NCI-H1694 (cell line): ENCODE measurements around the gene SH2D6.
"Not testable (repeated sequence)": the region's sequence is repeated elsewhere in the genome, so short reads cannot be mapped to it uniquely, and the experiment has no call there.

ENCODE experiments used
- DNase-seq: peaks from one replicate; lab custom pipeline; 2025; lab: John Stamatoyannopoulos, UW

The SH2D6 gene

GRCh38 chr2:85422072-85422457, 3.6 kb downstream of the SH2D6 start:
- DNase-seq: no peak

GRCh38 chr2:85423525-85423924, 5.0 kb downstream of the SH2D6 start:
- DNase-seq: peak; percentile 89

- no peak for DNase-seq
Measured at GRCh38 chr2:85425588-85425987, 7.1 kb downstream of the SH2D6 start.

DNA sequence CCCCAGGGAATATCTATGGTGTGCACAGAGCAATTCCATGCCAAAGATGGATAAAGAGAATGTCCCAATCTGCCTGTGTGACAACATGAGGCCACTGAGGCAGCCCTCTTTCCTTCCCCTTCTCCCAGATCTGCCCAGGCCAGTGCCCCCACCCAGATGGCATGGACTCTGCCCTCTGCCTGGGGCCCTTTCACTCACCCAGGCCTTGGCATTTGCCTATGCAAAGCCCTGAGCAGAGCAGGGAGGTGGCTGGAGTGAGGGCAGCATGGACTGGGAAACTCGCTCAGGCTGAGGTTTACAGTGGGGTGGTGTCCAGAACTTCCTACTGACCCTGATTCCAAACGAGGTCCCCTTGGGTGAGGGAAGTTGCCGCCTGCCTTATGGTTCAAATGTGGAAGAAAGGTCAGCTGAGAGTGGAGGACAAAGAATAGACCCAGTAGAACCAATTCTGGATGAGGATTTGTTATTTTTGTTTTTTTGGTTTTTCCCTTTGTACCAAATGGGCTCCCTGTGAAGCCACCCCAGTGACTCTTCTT, 8.9 kb downstream of the SH2D6 start:
- no peak for DNase-seq

DNA sequence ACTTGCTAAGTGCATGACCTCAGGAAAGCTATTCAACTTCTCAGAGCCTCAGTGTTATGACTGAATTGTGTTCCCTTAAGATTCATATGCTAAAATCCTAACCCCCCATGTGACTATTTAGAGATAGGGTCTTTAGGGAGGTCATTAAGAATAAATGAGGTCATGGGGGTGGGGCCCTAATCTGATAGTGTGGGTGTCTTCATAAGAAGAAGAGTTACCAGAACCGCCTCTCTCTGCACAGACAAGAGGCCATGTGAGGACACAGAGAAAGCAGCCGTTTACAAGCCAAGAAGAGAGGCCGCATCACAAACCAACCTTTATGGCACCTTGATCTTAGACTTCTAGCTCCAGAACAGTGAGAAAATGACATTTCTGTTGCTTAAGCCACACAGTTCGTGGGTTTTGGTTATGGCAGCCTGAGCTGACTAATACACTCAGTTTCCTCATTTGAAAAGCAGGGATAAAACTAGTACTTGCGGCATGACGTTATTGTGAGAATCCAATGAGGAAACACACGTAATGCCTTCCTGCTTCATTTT, 9.9 kb downstream of the SH2D6 start:
- DNase-seq: no peak

GRCh38 chr2:85429213-85429923, 10.9 kb downstream of the SH2D6 start:
- no peak for DNase-seq

DNA sequence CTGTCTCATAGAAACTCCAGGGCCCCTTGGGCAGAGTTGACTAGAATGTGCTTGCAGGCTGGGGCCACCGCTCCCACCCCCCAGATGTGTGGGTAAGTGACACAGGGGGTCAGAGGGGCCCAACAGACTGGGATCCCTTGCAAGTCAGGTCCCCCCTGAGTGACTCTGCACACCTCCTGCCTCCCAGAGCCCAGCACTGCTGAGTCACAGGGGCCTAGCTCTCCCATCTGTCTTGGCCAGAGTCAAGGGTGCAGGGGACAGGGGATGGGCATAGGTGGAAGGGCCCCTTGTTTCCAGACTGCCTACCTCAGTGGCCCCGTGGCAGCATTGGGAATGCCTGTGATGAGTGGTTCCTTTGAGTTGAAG, 11.4 kb downstream of the SH2D6 start:
- DNase-seq: no peak

DNA sequence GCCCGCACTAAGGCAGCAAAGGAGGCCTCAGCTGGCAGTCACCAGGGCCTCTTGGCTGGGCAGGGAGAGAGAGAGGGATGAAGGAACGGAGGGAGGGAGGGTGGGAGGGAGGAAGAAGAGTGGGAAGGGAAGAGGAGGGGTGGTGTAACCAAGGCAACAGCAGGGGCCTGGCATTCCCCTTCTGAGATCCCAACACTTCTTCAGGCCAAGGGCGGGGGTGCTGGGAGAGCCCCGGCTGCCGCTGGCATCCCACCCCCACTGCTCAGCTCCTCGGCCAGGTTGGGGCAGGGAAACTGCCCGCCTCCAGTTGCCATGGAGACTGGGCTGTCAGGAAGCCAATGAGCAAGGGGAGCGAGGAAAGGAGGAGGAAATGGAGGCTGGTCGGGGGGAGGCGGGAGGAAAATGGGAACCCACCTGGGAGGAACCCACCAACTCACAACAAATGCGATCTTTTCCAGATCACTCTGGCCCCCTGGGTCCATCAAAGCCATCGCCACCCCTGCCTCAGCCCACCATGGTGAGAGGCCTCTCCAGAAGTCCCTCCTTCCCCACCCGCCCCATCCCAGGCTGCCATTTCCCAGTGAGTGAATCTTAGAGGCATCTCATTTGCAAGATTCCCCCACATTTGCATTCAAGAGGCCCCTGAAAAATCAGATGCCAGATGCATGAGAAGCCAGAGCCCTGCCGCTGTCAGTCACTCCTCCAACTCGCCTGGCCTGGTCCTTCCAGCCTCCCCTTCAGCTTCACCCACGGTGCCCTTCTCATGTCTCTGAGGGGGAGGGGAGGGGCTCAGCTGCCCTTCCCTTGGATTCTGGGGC, 12.4 kb downstream of the SH2D6 start:
- DNase-seq: peak; percentile 89

- peak; percentile 56 for DNase-seq
Measured at GRCh38 chr2:85431570-85432205, 13.2 kb downstream of the SH2D6 start.

GRCh38 chr2:85433511-85434089, 15.1 kb downstream of the SH2D6 start:
- DNase-seq: peak; percentile 70

- no peak for DNase-seq
Measured at GRCh38 chr2:85434696-85435095, 16.2 kb downstream of the SH2D6 start.

GRCh38 chr2:85435220-85435958, 16.9 kb downstream of the SH2D6 start:
- no peak for DNase-seq

GRCh38 chr2:85435981-85436835, 17.7 kb downstream of the SH2D6 start:
- no peak for DNase-seq

DNA sequence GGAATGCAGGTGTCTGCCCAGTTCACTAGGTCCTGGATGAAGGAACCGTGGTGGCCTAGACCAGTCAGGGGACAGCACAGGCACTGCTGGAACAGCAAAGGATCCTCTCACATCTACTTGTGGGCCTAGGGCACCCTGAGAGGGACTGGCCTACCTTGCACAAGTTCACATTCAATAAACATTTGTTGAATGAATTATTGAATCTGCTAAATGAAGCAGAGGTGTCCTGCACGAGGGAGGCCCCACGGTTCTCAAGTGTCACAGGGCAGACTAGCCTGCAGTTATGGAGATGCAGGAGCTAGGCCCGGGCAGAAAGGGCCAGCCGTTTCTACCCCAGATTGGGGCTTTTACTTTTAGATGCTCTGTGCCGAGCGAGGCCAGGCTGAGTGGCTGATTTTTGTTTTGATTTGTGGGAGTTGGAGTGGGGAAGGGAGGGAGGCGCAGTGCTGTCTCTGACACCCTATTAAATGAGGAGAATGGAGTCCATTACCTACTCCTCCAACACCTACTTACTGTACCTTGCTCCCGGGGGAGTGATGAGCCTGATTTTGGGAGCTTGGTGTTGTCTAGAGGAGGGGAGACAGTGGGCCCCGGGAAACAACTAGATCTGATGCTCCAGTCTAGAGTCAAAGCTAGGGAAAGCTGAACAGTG, 18.4 kb downstream of the SH2D6 start:
- DNase-seq: no peak

DNA sequence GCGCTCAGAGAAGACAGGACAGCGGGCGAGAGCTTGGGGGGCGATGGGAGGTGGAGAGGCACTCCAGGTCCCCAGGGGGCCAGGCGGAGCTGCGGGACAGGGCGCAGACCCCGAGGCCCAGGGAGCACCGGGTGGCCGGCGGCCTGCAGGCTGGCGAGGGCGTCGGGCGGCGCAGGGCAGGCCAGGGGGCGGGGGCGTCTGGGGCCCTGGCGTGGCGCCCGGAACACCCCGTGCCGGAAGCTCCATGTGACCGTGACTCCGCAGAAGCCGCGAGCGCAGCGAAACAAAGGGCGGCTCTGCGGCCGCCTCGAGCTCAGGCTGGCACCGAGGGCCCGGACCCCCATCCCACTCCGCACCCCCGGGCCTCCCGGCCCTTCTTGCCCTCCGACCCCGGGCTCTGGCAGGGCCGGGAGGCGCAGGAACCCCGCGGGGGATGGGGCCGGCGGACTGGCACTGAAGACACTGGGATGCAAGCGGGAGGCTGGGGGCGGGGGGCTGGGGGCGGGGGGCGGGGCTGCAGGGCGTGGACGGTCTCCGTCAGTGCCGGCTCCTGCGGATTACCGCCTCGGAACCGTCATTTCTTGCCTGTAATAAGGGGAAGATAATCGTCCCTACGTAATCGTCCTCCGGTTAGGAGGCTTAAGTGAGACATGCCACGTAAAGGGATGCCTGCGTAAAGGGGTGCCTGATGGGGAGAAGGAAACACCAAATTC, 19.1 kb downstream of the SH2D6 start:
- peak; percentile 48 for DNase-seq

DNA sequence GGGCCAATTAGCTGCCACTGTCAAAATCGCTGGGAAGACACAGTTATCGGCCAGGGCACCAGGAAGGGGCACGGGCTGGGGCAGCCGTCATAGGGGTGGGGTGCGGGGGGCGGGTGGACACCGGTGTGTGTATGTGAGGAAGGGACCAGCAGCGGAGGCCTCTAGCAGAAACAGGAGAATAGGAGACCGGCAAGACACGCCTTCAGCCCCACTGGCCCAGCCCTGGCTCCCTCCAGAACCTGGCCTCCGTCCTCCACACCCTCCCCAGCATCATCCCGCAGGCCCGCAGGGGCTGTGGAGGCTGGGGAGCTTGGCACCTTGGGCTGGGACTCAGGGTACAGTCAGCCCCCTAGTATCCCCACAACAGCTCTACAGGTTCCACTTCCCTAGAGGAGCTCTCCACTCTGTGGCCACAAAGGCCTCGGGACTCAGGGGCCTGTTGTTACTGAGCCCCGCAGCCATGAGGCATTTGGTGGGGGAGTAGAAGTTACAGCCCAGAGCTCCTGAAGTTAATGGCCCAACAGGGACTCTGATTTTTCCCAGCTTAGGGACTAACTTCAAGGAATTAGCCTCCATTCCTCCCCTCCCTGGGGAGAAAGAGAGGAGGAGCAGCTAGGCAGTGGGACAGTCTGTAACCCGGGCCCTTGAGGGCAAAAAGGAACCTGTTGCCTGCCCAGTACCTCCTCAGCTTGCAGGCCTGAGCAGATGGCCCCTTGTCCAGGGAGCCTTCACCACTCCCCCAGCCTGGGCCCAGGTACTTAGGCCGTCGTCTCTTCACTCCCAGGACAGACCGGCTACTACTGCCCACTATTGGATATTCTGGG, 19.9 kb downstream of the SH2D6 start:
- DNase-seq: no peak

GRCh38 chr2:85439025-85439472, 20.5 kb downstream of the SH2D6 start:
- no peak for DNase-seq

DNA sequence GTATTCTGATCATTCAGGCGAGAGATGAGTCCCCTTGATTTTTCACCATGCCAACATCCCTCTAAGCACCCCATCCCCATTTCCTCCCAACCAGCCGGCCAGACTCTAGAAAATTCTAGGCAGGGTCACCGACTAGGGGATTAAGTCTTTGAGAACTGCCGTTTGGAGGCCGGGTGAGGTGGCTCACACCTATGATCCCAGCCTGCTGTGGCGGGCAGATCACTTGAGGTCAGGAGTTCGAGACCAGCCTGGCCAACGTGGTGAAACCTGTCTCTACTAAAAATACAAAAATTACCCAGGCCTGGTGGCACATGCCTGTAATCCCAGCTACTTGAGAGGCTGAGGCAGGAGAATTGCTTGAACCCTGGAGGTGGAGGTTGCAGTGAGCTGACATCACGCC, 21.1 kb downstream of the SH2D6 start:
- DNase-seq: not testable (repeated sequence)
